CD4-positive, alpha-beta T cell treated with Interferon gamma for 1 hour (primary cell): ENCODE measurements around the gene UXS1.

Experiments
- DNase-seq: peaks from one replicate; pipeline ENCODE4 v3.0.0-alpha.2; 2020

The UXS1 gene

DNA sequence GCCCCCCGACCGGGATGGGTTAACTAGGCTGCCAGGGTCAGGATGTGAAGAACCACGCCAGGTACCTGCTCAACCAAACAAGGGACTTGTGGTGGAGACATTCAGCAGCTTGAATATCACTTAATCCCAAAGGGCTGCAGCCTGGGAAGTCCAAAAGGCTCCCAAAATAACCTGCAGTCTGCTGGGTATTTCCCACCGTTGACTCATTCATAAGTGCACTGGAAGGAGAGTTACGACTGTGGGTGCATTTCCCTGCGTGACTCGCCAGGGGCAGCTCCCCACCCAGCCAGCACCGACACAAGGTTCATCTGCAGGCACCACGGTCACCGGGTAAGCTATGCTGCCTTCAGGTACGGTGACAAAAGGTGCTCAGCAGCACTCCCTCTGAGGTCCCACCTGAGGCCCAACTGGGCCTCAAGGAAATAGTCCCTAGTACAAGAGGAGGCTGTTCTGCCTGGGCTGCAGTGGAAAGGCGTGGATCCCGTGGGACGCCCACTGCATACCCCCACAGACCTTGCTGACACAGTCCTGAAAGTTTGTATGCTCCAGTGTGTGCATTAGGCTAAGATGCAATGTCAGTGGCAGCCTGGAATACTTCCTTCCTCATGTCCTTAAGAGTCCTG, 86.5 kb downstream of the UXS1 start:
- DNase-seq, result no peak

DNA sequence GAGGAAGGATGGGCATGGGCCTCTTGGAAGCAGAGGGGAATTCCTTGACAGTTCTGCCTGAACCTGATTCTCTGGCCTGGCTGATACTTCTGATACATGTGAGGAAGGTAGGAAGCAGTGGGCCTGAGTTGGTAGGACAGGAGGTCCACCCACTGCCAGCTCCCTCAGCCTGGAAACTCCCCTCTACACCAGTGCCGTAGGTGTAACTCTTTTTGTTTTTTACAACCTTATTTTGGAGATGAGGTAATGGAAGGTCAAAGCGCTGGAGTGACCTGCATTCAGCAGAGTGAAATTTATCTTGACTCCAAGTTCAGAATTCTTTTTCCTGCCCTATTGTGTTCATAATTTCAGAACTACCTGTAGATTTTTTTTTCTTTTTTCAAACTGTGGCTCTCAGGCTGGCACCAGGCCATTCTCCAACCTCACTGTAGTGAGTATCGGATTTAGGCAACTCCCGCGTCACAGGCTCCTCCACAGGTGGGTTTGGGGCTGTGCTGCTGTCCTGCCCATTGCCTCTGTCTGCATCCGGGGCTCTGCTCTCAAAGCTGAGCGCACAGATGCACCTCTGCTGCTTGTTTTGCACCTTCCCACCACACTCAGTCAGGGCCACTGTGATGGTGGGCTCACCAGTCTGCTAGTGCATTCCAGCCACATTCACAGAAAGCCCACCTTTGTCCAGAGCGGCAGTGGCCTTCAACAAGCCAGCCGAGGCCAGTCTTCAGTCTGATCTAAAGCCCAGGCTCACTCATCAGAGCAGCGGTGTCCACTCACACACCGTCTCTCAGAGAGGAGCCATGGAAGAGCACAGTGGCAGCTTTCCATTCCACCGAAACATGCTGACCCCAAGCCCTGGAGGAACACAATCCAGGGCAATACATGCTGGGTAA, 87.2 kb downstream of the UXS1 start:
- DNase-seq, result no peak

DNA sequence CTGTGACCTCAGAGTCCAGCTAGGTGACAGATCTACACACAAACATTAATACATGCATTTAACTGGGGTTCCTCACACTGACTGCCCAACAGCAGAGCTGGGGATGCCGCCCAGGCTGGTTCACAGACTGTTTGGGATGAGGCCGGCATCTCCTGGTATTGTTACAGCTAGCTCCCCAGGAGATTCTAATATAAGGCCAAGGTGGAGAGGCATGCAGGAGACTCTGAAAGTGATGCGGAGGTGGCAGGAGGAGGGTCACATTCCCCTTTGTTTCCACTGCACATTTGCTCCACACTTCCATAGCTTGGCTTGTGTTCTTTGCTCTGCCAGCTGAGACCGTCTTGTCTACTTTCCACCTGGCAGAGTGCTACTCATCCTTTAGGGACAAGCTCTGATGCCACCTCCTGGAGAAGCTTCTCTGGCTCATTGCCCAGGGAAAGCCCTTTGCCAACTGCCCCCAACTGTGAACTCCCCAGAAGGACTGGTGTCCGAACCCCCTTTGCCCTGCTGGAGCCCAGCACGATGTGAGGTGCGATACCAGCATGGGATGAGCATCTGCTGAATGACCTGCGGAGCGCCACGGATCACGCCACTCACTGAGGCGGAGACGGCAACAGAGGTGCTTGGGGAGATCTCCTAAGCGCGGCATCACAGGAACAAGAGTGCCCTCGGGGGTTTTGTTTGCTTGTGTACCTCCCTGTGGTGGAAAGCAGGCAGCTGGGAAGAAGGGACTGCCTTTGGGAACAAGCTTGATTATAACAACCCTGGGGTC, 88.8 kb downstream of the UXS1 start:
- DNase-seq, result no peak

DNA sequence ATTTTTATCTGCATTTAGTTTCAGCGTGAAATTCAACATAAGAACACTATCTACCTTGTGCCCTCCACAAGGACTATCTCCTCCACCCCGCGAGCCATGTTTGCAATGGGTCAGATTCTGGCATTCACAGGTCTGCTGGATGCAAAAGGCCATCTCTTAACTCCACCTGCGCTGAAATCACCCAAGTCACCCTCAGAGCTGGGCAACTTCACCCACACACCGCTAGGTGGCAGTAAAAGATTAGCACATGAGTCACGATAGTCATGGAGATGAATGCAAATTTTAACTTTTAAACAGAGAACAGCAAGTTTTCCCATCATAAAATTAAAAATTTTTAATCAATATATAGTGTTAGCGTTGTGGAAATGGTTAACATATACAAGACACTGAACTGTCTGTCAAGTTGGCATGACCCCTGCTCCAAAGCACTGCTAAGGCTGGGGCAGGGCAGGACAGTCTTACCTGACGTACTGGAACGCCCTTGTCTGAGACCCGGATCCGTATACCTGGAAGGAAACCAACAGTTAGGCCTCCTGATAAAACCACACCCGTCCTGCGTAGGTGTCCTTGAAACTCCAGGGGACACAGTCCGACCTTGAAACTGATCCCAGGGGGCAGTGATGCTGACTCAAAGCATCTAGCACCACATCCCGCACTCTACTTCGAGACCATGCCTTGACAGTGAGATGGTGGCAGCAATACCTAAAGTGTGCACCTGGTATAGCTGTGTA, 89.6 kb downstream of the UXS1 start:
- DNase-seq, result peak; percentile 60

DNA sequence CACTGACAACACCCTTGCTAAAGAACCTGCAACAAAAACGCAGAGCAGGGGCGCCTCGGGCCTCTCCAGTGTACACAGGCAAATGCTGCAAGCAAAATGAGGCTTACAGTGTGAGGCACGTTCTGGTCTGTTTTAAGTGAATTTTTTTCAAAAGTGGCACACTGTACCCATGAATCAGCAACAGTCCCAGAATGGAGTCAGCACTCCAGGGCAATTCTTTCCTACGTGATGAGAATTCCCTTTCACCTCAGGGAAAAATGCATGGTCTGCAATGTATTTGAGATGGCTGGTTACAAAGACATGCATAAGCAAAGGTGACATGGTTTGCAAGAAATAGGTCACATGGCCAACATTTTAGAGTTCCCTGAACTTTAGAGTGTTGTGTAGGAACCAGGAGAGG, 94.4 kb downstream of the UXS1 start:
- DNase-seq, result no peak

DNA sequence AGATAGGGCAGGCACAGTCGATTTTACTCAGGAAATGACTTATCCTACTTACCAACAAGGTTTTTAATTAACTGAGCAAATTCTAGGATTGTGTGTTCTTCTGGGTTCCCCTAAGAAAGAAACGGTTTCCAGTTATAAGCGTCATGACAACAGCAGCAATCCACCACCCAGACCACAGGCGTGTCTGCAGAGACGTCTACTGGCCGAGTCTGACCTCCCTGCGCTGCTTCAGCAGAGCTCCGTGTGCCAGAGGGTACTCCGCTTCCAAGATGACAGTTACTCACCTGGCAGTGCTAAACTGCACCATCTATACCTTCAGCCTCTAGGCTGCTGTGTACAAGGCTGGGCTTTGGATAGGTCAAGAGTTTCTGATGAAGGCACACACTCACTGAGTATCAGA, 95.4 kb downstream of the UXS1 start:
- no peak for DNase-seq

DNA sequence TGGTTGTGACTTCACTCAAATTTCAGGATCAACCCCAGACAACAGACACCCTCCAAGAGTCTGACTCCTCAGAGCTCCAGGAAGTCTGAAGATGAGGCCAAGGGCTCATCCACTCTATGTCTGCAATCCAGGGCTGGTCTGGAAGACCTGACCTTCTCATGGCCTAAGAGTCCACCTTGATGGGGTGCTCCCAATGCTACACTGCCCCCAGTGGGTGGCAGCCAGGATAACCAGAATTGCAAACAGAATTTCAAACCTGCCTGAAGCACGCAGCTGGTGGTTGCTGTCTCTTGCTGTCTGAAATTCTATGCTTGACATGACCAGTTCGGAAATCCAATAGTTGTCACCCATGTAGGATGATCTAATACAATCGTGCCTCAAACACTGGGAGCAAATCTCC, 96.0 kb downstream of the UXS1 start:
- DNase-seq, result no peak

DNA sequence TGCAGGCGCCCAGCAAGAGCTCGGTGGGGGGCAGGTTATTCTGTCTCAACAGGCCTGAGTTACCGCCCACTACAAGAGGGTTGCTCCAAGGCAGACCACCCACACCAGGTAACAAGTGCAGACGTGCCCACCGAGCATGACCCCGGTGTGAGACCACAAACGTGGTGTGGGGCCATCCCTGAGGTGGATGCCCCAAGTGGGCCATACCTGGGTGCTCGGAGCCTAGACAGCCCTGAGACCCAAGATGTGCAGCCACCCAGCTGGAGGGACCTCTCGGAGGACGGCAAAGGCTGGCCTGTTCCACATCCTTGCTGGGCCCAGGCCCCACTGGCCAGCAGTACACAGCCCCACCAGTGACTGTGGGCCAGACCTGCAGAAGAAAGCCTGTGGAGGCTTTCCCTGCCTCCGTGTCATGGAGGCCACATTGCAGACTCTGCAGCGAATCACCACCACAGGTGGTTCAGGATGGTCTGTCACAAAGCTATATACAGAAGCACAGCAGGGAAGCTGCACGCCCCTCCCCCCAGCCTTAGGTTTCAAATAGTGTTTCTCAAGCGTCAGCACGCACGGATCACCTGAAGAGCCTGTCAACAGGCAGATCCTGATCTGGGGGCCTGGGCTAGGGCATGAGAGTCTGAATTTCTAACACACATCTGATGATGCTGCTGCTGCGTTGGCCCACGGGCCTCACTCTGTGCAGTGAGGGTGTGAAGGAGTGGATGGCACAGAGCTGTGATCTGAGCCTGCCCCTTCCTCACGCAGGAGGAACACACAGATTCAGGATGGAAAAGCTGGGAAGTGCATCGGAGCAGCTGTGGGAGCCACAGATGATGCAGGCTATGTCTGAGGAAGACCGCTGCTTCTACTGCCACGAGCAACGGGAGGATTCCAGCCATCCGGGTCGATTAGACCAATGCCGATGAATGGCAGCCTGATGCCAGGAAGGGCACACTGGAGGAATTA, 96.8 kb downstream of the UXS1 start:
- DNase-seq, result no peak

DNA sequence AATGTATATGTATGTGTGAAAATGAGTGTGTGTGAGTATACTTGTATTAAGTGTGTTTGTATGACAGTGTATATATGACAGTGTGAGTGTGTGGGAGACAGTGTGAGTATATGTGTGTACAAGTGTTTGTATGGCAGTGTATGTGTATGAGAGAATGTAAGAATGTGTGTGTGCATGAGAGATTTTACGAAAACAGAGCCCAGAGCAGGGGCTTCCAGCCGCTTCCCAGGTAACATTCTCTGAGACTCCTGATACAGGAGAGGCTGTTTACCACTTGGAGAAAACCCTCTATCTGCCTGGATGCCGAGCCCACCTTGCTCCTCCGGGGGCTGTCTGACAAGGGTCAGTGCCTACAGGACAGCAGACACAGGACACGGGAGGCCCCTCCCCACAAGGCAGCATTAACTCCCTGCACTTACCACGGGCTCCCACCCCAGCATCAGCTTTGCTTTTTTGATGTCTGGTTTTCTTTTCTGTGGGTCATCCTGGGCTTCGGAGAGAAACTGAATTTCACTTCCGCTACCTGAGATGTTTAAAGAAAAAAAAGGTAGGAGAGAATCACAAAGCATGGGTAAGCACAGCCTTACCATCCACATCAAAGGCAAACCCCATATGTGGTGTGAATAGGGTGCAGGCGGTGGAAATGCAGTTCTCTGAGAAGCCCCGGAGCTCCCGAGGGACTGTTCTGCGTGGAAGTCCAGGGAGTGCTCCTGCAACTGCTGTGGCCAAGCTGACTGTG, 97.6 kb downstream of the UXS1 start:
- DNase-seq, result no peak

DNA sequence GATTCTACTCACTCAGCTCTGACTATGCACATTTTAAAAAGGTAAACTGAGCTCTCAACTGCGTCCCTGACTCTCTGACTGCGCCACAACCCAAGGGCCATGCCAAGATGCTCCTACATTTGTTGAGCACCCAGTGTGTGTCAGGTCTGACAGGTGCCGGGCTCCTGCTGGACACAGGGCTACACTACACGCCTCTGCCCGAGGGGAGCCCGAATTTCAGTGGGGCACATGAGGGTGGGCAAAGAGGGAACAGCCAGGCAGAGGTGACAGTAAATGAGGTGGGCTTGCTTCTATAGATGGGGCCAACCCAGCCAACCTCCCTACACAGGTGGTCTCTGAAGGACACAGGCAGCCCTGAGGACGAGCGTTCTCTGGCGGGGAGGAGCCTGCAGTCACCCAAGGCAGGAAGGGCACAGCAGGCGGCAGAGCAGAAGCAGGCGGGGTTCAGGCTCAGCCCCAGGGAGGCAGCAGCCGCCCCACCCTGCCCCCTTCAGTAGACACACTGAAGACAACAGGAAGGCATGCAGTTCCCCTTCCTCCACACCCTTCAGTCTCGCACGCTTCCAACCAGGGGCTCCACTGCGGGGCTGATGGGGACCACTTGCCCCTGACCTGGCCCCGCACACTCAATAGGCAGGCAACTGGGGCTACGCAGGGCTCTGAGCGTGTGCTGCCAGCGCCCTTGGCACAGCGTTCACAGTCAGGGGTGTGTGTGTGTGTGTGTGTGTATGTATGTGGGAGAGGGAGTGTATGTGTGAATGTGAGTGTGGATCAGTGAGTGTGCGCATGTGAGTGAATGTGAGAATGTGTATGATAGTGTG, 98.4 kb downstream of the UXS1 start:
- DNase-seq, result peak; percentile 82

DNA sequence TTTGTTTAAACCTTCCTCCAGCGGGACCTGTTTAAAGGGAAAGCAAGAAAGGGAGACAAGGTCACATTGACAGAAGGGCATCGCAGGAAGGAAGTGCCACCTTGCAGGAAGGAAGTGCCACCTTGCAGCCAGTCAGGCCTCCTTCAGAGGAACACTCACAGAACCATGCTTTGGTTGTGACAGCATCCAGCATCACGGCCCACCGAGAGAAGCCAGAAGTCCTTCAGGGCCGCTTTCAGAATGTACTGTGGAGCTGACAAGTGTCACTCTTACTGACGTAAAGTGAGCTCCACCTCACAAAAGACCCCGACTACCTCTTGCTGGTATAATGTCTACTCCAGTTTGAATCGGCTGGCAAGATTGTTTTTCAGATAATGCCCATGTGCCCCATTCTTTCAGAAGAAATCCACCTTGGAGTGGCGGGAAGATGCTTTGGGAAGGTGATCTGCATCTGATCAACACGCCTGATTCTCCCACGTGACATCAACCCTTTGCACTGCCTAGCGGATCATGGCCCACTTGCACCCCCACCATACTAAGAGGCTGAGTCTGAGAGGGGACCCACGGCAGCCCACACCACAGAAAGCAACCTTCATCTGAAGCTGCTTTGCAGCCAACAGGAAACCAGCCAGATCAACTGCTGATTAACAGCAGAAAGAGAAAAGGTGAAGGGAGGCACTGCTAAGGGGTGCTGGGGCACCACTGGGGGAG, 99.8 kb downstream of the UXS1 start:
- peak; percentile 71 for DNase-seq

DNA sequence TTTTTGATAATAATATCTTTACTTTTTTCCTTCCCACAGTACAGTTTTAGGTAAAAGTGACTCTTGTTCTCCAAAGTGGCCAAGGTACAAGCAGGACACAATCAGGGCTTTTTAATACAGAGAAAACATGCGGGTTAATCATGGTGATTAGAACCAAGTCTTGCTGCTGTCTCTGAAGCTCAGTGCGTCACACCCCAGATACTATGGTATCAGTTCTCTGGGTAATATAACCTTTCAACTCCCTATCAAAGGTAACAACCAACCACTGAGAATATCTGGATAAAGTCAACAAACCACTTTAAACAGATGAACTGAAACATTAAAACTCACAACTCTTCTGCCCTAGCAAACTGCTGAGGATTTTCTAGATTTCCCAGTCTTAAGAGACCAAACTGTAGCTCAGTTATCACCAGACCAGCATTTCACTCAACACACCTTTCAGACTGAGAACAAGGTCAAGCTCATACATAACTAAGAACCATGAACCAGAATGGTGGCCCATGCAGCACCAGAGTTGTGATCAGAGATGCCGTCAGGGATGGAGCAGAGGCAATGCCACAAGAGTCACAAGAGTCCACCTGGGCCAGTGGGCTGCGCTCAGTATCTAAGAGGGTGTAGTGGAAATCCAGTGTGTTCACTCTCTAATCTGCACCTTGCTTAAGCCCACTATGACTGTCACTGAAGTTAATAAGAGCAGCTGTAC, 103.0 kb downstream of the UXS1 start:
- no peak for DNase-seq

DNA sequence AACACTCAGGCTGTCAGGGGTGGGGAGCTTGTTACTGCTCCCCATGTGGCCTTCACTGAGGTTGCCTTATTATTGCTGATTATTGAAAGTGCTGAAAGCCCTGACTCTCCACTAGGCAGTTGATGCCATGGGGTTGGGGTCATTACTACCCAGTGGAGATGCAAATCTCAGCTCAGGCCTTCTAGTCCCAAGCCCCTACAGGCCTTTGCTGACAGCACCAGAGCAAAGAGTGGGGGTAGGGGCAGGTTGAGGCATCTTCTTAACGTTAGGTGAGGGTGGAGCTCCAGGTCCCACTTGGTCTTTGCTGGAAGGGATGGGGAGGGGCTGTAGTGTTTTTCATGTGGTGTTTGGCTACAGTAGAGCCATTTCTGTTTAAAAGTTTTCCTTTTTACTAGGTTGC, 104.5 kb downstream of the UXS1 start:
- DNase-seq, result no peak

DNA sequence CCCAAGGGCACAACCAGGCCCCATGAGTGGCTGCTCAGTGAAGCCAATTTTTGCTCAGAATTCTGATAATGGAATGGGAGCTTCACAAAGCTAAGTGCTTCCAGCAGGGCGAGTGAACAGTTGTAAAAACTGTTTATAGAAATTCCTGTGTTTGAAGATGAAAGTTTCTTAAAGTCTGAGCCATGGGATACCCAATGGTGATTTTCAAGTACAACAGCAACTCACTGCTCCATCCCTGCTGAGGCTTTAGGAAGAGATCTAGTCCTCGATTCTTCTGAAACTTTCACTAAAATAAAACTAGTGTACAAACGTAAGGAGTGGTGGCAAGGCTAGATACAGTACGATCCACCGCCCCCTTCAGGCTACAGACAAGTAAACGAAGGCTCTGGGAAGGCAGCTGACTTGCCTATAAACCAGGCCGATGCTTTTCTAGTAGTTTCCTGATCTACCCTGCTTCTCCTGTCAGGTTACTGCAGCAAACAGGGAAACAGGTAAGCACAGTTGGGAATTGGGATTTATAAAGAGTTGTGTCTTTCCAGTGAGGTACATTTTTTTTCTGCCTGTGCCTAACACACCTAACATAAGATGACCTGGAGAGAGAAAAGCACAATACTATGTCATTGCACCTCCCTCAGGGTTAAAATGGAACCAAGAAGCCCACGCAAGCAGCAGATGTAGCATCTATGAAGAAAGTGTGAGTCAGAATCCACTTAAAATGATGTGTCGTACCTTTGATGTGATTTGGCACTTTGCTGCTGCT, 108.7 kb downstream of the UXS1 start:
- peak; percentile 53 for DNase-seq

DNA sequence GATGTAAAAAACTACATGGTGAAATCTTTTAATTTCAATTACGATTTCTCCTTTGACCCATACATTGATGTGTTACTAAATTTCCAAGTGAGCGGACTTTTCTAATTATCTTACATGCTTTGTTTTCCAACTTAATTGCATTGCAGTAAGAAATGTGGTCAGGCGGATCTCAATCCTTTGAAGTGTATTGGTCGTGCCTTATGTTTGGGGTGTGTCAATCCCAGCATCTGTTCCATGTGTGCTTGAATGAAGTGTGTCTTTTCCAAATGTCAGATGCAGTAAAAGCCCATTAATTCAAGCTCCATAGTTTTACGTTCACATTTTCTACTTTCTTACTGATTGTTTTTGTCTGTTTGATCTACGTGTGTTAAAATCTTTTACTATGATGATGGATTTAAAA, 113.1 kb downstream of the UXS1 start:
- no peak for DNase-seq

DNA sequence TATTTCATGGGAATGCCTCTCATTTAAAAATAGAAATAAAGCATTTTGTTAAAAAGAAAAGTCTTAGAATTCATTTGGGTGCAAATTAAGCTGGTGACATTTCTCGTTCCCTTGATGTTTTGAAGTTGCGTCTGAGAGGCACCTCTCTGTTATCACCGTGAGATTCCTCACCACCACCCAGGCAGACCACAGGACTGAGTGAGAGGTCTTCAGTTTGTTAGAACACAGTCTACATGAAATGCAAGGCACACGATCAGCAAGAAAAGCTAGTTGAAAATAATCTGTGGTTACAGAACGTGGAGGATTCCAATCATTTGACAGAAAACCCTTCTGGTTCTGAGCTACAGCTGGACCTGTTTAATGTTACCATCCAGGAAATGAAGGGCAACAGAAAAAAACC, 116.0 kb downstream of the UXS1 start:
- no peak for DNase-seq

DNA sequence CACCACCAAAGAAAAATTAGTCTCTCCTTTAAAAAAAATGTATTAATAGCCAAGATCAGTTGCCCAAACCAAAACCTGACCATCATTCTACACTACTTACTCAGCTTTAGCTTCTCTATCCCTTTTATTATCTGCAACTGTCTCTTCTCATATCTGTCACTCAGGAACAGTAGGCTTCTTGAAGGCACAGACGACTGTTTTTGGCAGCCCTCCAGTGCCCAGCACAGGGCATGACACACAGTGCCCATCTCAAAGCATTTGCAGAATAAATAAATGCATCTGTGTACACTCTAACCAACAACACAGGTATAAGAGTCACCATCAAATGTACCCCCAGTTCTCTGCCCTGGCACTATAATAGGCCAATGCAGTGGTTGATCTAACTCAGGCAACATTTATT, 117.2 kb downstream of the UXS1 start:
- no peak for DNase-seq

DNA sequence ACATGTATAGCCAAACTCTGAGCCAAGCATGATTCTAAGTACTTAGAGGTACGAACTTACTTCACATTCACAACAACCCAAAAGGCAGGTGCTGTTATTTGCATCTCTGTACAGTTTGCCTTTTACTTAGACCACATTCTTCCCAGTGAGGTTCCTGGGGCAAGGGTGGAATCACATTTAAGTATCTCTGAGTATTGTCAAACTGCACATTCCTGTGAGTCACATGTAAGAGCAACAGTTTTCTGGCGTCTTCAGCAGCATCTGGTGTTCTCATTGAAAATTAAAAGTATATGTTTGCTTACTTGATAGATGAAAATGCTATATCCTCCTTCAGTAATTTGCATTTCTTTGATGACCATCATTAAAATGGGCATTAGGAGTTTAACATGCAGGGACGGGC, 119.1 kb downstream of the UXS1 start:
- DNase-seq, result no peak
